Pancreas (tissue), 10 donors: ENCODE data around the gene SPOCK1. TPM values are rescaled to one million over a fixed set of nuclear protein-coding genes. Genes with fewer than 3 reads are reported as not detected.

ENCODE experiments used
- ATAC-seq, 4 donors: fragments of 200-7000 bp; cut with Tn5 transposase; one replicate each; pipeline versions ENCODE4 v1.8.0 to v1.9.1; 2020; ENCODE audit warnings: mild to moderate bottlenecking in 4 of 4, moderate library complexity in 4 of 4
- DNase-seq, 6 donors: peaks; one replicate each; pipeline ENCODE4 v3.0.0-alpha.2; 2020
- FAIRE-seq: peaks from 2 replicates; lab custom pipeline; 2012; peaks lifted over from hg19 to GRCh38; lab: Jason Lieb, UNC
- H3K27ac ChIP-seq, 4 donors: fragments of 200-600 bp; sonication (generic); 1 replicate in 3 of 4; 2 replicates in 1 of 4; pipeline versions ENCODE4 v1.5.0 to v1.8.0; 2020
- H3K27me3 ChIP-seq, 4 donors: fragments of 200-600 bp; one replicate each; pipeline ENCODE4 v1.8.0; 2021
- H3K36me3 ChIP-seq, 3 donors: fragments of 200-600 bp; sonication (generic) in 1 of 3; one replicate each; pipeline versions ENCODE4 v1.5.0 to v1.8.0; 2020 to 2021
- H3K4me1 ChIP-seq, 3 donors: fragments of 200-600 bp; one replicate each; pipeline ENCODE4 v1.8.0; 2021
- H3K4me3 ChIP-seq, 4 donors: fragments of 200-600 bp; sonication (generic) in 2 of 4; one replicate each; pipeline versions ENCODE4 v1.5.0 to v1.8.0; 2020 to 2021
- H3K9me3 ChIP-seq, 4 donors: fragments of 200-600 bp; one replicate each; pipeline ENCODE4 v1.8.0; 2021
- WGBS, 2 donors: extraction: QIAGEN DNeasy Blood & Tissue Kit; methylation state at CpG; one replicate each; pipeline ENCODE4 v1.1.7; 2013; 5-methylcytosine and 5-hydroxymethylcytosine counted together
- intact Hi-C, 3 donors: fragments of 100-400 bp; cut with DNase I; formaldehyde crosslinking; loops; one replicate each; pipeline versions ENCODE4 v1.11.1 to v1.14.2; 2022
- polyA plus RNA-seq, 2 donors: library from polyadenylated mRNA; stranded (reverse); fragments of 200-250 nt; gene quantifications; one replicate each; pipeline ENCODE4 v1.2.3, GENCODE V29; 2013
- total RNA-seq, 6 donors: library from RNA; stranded (reverse); fragmentation: NEBNext Ultra II Directional in 4 of 6; extraction: Animal tissue kit (Norgen Biotek cat#: 25700) in 4 of 6; gene quantifications; one replicate each; pipeline versions ENCODE4 v1.2.1 to v1.2.4, GENCODE V29; 2021 to 2023
- TF ChIP-seq, protein P1 (sequence below), 4 donors: fragments of 200-600 bp; sonication (generic) in 3 of 4; IDR thresholded peaks; one replicate each; pipeline versions ENCODE4 v1.5.0 to v1.8.0; 2021; ENCODE audit warnings: antibody characterized with exemption in 4 of 4
- donor health status: healthy with polysubstance abuse.
- donor health status: DM: no; HTN: no; CAD: no; lungs with moderate emphysema.
- donor health status: DM: no; HTN: no; CAD: no.
- donor health status: control.
- donor health status: control.
- donor health status: Bipolar disorder and iron deficiency.
- donor health status: DM: yes; HTN: yes; CAD: no.
- donor health status: DM: no; HTN: no; CAD: no.
- donor health status: DM: no; HTN: no; CAD: no.
- donor health status: DM: yes; HTN: yes; CAD: no.

The SPOCK1 gene
- total and polyA plus RNA-seq, 8 donors: 1.7 to 16.5 (median 5.3) TPM

DNA sequence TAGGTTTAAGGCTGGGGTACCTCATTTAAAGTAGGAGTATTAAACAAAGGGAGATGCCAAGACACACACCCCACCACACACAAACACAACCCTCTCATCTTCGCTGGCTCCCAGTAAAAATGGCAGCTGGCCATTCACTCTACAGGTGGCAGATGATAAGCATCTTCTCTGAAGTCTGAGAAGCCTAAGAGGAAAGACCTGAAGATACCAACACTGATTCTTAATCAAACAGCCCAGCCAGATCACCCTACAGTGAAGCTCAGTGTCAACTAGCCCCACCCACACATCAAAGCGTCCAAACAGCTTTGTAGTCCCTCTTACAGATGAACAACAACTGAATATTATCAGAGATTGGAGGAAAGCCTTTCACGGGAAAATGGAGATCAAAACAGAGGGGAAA, 59.5 kb downstream of the SPOCK1 start:
- DNase-seq: no peak
- no peak for FAIRE-seq
- Histone ChIP-seq H3K36me3 (no peaks in the 10 kb centered on the region), H3K27me3 (no peaks in the 10 kb centered on the region), H3K27ac (no peak overlapping the region), H3K4me3 (no peak overlapping the region), H3K4me1 (no peaks in the 10 kb centered on the region), H3K9me3 (no peaks in the 10 kb centered on the region)
- ATAC-seq: no peak
- intact Hi-C loops: no loop called here
- TF ChIP-seq, protein P1, sequence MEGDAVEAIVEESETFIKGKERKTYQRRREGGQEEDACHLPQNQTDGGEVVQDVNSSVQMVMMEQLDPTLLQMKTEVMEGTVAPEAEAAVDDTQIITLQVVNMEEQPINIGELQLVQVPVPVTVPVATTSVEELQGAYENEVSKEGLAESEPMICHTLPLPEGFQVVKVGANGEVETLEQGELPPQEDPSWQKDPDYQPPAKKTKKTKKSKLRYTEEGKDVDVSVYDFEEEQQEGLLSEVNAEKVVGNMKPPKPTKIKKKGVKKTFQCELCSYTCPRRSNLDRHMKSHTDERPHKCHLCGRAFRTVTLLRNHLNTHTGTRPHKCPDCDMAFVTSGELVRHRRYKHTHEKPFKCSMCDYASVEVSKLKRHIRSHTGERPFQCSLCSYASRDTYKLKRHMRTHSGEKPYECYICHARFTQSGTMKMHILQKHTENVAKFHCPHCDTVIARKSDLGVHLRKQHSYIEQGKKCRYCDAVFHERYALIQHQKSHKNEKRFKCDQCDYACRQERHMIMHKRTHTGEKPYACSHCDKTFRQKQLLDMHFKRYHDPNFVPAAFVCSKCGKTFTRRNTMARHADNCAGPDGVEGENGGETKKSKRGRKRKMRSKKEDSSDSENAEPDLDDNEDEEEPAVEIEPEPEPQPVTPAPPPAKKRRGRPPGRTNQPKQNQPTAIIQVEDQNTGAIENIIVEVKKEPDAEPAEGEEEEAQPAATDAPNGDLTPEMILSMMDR (IDR thresholded peaks at IDR 0.05): no peak
- WGBS, 2 donors: 47 to 57% methylated on average over 3 of the region's 3 CpGs

GRCh38 chr5:137438932-137439331, 60.2 kb downstream of the SPOCK1 start:
- FAIRE-seq: no peak
- 64 to 75% methylated on average over 2 of the region's 2 CpGs for WGBS, 2 donors
- no peaks in the 10 kb centered on the region for H3K9me3 ChIP-seq
- no peaks in the 10 kb centered on the region for H3K4me1 ChIP-seq
- H3K4me3 ChIP-seq: no peak overlapping the region
- H3K36me3 ChIP-seq: no peaks in the 10 kb centered on the region
- no peak for ATAC-seq
- intact Hi-C loops: no loop called here
- TF ChIP-seq, protein P1 (IDR thresholded peaks at IDR 0.05): no peak
- no peak overlapping the region for H3K27ac ChIP-seq
- no peaks in the 10 kb centered on the region for H3K27me3 ChIP-seq
- DNase-seq: no peak

DNA sequence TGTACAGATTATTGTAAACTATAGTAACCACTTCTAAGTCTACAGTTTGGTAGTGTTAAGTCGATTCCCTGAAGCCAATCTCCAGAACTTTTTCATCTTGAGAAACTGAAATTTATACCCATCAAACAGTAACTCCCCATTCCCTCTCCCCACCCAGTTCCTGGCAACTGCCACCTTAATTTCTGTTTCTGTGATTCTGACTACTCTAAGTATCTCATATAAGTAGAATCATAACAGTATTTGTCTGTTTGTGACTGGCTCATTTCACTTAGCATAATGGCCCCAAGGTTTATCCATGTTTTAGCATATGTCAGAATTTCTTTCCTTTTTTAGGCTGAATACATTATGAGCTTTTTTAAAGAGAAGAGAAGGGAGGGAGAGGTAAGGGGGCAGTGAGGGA, 61.4 kb downstream of the SPOCK1 start:
- H3K9me3 ChIP-seq: no peaks in the 10 kb centered on the region
- H3K36me3 ChIP-seq: no peaks in the 10 kb centered on the region
- TF ChIP-seq, protein P1 (IDR thresholded peaks at IDR 0.05): no peak
- intact Hi-C loops: no loop called here
- ATAC-seq (no peak), FAIRE-seq (no peak), DNase-seq (no peak)
- no peaks in the 10 kb centered on the region for H3K4me1 ChIP-seq
- H3K27ac ChIP-seq: no peak overlapping the region
- WGBS, 2 donors: 51 to 65% methylated on average over 1 of the region's 1 CpG
- no peak overlapping the region for H3K4me3 ChIP-seq
- no peaks in the 10 kb centered on the region for H3K27me3 ChIP-seq

DNA sequence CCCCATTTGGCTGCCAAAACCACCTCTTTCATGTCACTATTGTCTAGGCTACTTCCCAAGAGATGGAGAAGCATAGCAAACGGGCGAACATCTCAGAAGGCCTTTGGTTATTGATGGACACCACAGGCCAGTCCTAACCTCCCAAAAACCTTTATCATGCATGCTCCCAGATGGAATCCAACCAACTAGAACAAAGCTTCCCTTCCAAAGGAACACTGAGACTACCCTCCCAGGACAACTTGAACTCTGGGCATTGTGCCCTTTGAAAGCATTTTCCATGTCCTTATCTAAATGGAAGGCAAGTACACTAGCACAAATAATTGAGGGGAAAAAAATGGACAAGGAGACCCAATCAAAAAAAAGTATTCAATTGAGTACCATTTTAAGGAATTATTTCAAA, 65.6 kb downstream of the SPOCK1 start:
- Histone ChIP-seq H3K27me3 (no peaks in the 10 kb centered on the region), H3K4me3 (no peak overlapping the region), H3K4me1 (no peaks in the 10 kb centered on the region), H3K27ac (no peak overlapping the region), H3K36me3 (no peaks in the 10 kb centered on the region), H3K9me3 (no peaks in the 10 kb centered on the region)
- WGBS, 2 donors: 80 to 88% methylated on average over 2 of the region's 2 CpGs
- no peak for FAIRE-seq
- TF ChIP-seq, protein P1 (IDR thresholded peaks at IDR 0.05): no peak
- DNase-seq: no peak
- intact Hi-C loops: no loop called here
- ATAC-seq: no peak

GRCh38 chr5:137432376-137432775, 66.8 kb downstream of the SPOCK1 start:
- no peaks in the 10 kb centered on the region for H3K4me1 ChIP-seq
- no peak for DNase-seq
- ATAC-seq: no peak
- no peak overlapping the region for H3K4me3 ChIP-seq
- 38% methylated on average over 2 of the region's 2 CpGs for WGBS, 2 donors
- H3K27me3 ChIP-seq: no peaks in the 10 kb centered on the region
- H3K36me3 ChIP-seq: no peaks in the 10 kb centered on the region
- intact Hi-C loops: no loop called here
- no peak for FAIRE-seq
- TF ChIP-seq, protein P1 (IDR thresholded peaks at IDR 0.05): no peak
- no peak overlapping the region for H3K27ac ChIP-seq
- H3K9me3 ChIP-seq: no peaks in the 10 kb centered on the region
